Kidney glomerular epithelial cell (primary cell): ENCODE data around the gene CSNK1G2.
"Not testable (repeated sequence)": the region's sequence is repeated elsewhere in the genome, so short reads cannot be mapped to it uniquely, and the experiment has no call there.

Source experiments
- DNase-seq: peaks from one replicate; lab custom pipeline; 2025; lab: John Stamatoyannopoulos, UW

The CSNK1G2 gene

GRCh38 chr19:1988464-1988863, 47.5 kb downstream of the CSNK1G2 start:
- not testable (repeated sequence) for DNase-seq

- no peak for DNase-seq
Measured at GRCh38 chr19:1989513-1990229, 48.7 kb downstream of the CSNK1G2 start.

DNA sequence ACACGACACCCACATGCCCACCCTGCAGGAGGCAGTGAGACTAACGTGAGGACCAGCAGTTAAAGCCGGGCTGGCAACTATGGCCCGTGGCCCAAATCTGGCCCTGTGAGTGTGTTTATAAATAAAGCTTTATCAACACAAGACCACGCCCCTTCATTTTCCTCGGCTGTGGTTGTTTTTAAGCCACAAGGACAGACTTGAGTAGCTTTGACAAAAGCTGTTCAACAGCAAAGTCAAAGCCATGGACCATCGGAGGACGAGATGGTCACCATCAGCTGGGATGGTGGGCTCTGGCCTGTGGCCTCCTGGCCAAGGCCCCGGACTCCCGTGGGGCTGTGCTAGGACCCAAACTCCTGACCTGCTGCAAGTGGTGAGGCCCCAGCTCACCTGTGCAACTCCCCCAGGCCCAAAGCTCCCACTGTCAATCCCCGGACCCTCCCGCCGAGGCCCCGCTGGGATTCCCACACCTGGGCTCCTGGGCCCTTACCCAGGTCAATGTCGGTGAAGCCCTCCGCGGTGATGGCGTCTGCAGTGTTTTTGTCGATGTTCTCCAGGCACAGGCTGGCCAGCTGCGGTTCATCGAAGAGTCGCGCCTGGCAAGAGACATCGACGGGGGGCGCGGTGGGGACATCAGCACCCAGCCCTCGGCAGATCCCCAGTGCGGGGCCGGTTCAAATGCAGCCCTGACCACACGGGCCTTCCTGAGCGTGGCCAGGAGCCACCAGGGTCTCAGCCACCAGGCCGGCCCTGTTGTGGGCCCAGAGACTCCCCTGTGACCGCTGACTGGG, 49.5 kb downstream of the CSNK1G2 start:
- DNase-seq: no peak

DNA sequence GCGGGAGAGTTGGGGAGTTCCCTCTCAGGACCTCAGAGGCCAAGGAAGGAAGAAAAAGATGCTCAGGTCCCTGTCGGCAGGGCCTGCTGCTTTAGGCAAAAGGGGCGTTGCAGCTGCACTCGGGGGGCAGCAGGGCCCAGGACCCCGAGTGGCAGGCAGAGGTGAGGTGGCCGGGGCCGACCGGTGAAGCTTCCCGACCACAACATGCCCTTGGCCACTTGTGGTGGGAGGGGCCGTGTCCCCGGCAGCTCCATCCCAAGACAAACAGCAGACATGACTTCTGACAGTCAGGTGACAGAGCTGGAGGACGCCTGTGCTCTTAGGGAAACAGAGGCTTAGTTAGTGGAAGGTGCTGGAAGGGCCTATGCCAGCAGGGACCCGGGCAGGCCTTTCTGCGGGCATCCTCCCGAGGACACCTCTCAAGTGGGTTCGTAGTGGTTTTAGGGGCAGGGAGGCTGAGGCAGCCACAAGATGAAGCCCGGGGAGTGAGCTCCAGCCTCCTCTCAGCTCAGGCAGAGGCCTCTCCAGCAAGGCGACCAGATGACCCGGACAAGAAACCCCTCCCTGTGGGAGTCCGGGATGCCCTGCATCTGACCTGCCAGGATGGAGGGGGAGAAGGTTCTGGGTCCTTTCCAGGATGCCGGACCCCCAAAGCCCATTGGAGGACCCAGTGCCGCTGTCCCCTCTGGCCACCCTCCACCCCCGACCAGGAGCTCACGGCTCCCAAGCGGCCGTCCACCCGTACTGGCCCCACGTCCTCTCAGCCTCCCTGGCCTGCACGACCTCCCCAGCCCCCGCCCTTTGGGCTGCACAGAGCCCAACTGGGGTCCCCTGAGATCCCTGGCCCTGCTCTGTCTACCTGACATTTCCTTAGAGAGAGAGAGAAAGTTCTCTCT, 50.3 kb downstream of the CSNK1G2 start:
- DNase-seq: no peak

DNA sequence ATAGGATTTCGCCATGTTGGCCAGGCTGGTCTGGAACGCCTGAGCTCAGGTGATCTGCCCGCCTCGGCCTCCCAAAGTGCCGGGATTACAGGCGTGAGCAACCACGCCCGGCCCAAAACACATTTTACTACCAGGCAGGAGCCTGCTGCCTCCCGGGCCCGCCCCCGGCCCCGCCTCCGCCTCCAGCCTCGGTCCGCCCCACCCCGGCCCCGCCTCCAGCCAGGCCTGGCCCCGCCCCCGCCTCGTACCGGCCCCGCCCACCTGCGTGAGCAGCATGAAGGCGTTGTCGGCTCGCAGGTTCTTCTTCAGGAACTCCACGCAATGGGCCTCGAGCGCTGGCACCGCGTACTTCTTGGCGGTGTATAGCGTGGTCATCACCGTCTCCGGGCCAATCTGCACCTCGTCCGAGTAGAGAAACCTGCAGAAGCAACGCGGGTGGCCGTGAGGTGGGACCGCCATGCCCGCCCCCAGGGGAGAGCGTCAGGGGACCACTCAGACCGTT, 51.8 kb downstream of the CSNK1G2 start:
- no peak for DNase-seq

GRCh38 chr19:1997353-1998233, 56.6 kb downstream of the CSNK1G2 start:
- no peak for DNase-seq

DNA sequence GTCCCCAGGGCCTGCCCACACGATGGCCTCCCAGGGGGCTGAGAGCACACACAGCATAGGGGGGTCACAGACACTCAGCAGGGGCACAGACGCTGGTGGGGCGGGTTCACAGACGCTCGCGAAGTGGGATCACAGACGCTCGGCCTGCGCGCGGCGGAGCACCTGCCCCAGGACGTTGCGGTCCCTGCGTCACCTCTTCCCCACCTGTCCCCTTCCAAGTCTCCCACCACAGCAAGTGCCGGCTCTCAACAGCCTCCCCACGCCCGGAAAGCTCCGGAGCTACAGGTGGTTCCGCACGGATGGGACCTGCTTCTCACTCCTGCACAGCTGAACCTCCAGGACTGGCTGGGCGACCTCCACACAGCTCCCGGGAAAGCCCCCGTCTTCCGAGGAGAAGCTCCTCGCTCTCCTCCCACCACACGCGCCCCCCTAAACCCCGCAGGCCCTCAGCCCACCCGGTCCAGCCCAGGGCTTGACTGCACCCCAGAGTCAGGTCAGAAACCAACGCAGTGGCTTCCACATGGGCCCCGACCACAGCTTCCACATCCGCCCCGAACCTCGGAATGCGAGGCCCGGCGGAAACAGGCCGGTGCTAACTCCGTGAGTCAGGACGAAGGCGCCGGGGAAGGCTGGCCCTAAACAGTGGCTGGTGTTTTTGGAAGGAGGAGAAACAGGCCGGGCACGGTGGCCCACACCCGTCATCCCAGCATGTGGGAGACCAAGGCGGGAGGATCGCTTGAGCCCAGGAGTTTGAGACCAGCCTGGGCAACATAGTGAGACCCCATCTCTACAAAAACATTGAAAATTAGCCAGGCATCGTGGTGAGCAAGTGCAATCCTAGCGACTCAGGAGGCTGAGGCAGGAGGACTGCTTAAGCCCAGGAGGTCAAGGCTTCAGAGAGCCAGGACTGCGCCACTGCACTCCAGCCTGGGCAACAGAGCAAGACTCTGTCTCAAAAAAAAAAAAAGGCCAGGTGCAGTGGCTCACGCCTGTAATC, 58.0 kb downstream of the CSNK1G2 start:
- no peak for DNase-seq

GRCh38 chr19:1999856-2000515, 59.0 kb downstream of the CSNK1G2 start:
- DNase-seq: no peak

DNA sequence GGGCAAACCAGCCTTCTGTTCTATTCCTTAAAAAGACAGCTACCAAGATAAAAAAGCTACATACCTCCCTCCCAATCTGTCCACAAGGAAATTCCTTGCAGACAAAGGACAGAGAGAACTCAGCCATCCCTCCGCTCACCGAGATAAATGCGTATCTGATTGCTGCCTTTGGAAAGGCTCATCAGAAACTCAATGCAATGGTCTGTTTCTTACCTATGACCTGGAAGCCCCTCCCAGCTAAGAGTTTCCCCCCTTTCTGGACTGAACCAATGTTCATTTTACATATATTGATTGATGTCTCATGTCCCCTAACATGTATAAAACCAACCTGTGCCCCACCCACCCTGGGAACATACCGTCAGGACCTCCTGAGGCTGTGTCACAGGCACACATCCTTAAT, 62.9 kb downstream of the CSNK1G2 start:
- no peak for DNase-seq

- no peak for DNase-seq
Measured at GRCh38 chr19:2010135-2010668, 69.2 kb downstream of the CSNK1G2 start.

DNA sequence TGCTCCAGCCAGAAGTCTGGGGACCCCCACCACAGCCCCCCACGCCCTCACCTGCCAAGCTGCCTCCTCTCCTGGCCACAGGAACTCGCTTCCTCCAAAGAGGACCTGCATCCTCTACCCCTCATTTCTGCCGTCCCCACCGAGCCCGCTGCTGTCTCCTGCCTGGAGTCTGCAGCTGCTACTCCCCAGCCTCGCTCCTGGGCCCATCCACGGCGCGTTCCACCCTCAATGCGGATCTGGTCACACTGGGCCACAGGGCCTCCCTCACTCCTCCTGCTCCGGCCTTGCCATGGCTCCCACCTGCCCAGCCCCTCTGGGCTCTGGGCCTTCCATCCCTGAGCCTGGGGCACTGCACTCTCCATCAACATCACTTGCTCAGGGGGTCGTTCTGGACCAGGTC, 70.2 kb downstream of the CSNK1G2 start:
- no peak for DNase-seq

DNA sequence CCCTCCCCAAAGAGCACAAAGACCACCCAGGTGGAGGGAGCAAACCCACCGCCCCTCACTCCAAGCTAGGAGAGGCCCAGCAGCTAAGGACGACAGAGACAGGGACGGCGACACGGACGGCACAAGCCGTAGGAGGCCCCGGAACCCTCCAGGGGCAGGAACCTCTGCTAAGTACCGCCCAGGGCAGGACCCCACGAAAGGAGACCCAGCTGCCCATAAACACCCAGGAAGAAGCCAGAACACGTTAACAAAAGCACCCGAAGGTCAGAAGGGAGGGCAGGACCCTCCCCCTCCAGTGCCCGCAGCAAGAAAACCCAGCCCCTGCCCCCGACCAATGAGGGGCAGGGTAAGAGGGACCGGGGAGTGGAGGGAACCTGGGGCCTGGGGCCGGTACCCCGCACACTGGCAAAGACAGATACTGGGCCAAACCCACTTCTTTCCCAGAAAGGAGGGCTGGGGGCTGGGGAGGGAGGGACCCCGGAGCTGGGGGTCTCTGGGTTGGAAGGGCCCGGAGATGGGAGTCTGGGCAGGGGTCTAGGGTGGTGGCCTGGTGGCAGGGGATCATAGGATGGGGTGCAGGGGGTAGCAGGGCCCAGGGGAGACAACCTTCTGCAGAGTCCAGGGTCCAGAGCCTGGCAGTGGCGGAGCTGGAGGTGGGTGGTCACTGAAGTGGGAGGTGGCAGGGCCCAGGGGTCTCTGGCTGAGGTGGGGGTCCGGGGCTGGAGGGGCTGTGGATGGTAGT, 72.1 kb downstream of the CSNK1G2 start:
- DNase-seq: no peak

GRCh38 chr19:2013683-2013961, 72.7 kb downstream of the CSNK1G2 start:
- DNase-seq: no peak

- DNase-seq: no peak
Measured at GRCh38 chr19:2014131-2014571, 73.2 kb downstream of the CSNK1G2 start.

DNA sequence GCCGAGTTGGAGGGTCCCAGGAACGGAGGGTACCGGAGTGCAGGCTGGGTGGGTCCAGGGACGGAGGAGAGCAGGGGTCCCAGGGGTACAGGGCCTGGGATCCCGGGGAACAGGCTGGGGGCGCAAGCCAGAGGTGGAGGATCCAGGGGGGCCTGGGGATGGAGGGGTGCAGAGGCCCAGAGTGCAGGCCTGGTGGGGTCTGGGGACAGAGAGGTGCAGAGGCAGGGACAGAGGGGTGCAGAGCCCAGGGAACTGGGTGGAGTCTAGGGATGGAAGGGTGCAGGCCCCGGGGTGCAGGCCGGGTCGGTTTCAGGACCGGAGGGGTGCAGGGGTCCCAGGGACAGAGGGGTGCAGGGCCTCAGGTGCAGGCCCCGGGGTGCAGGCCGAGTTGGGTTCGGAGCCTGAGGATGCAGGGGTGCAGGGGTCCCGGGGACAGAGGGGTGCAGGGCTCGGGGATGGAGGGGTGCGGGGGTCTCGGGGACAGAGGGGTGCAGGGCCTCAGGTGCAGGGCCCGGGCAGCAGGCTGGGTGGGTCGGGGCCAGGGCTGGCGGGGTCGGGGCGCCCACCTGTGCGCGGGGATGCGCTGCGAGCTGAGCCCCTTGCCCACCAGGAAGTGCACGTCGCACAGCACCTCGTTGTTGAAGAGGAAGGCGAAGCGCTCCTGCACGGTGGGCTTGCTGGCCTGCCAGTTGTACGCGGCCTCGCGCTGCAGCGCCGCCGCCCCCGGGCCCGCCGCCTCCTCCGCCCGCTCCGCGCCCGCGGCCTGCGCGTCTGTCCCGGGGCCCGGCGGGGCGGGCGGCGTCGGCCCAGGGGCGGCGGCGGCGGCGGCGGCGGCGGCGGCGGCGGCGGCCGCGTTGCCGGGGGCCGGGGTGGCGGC, 74.0 kb downstream of the CSNK1G2 start:
- no peak for DNase-seq

- DNase-seq: no peak
Measured at GRCh38 chr19:2015608-2015950, 74.6 kb downstream of the CSNK1G2 start, which contains the start of gene BTBD2. TSS of gene BTBD2 (minus strand) at chr19:2015714. CDS start at chr19:2015703, 11 bp downstream.

GRCh38 chr19:2016041-2016807, 75.3 kb downstream of the CSNK1G2 start:
- peak; percentile 41 for DNase-seq
